Measurements from ENCODE around the gene MAPK14. TPM values are rescaled to one million over a fixed set of nuclear protein-coding genes. Genes with fewer than 3 reads are reported as not detected.

Gene MAPK14
- total RNA-seq, 1 experiment from 2014 or later, result 60.9 TPM

- Mint-ChIP-seq H3K4me3 (ENCODE audit: low read depth, unreplicated experiment) (no peak overlapping the region), H3K9me3 (ENCODE audit: low read depth, unreplicated experiment) (no peaks in the 10 kb centered on the region), H3K27ac (ENCODE audit: unreplicated experiment) (no peak overlapping the region), H3K27me3 (ENCODE audit: unreplicated experiment) (no peaks in the 10 kb centered on the region), H3K4me1 (ENCODE audit: low read depth, unreplicated experiment) (no peaks in the 10 kb centered on the region), H3K36me3 (ENCODE audit: insufficient read depth, unreplicated experiment) (no peaks in the 10 kb centered on the region)
- TF ChIP-seq CTCF (IDR thresholded peaks at IDR 0.05; ENCODE audit: unreplicated experiment), result no peak
- DNase-seq, result no peak
- intact Hi-C loops (cut with micrococcal nuclease; ENCODE audit: unreplicated experiment), result no loop called here
- CTCF ChIA-PET, result interaction anchor here (0.8 kb wide), 1 partner anchor 9 kb away, joined by 3 read pairs; no protein-coding TSS in a partner anchor
- no TSS peak for BruUV-seq (replicated peaks)
These were observed 22.0 kb downstream of the MAPK14 start for GRCh38 chr6:36049582-36049981.

GRCh38 chr6:36050305-36050704 is 22.7 kb downstream of the MAPK14 start:
- H3K9me3 Mint-ChIP-seq (ENCODE audit: low read depth, unreplicated experiment), result no peaks in the 10 kb centered on the region

GRCh38 chr6:36050947-36051710 is 23.5 kb downstream of the MAPK14 start:
- no TSS peak for BruUV-seq (replicated peaks)
- intact Hi-C loops (cut with micrococcal nuclease; ENCODE audit: unreplicated experiment), result no loop called here
- no peak for DNase-seq
- CTCF ChIA-PET, result no interaction called here
- no peak for TF ChIP-seq CTCF (IDR thresholded peaks at IDR 0.05; ENCODE audit: unreplicated experiment)
- no peaks in the 10 kb centered on the region for H3K4me1 Mint-ChIP-seq (ENCODE audit: low read depth, unreplicated experiment)
- H3K4me3 Mint-ChIP-seq (ENCODE audit: low read depth, unreplicated experiment), result no peak overlapping the region
- H3K9me3 Mint-ChIP-seq (ENCODE audit: low read depth, unreplicated experiment), result no peaks in the 10 kb centered on the region
- H3K27me3 Mint-ChIP-seq (ENCODE audit: unreplicated experiment), result no peaks in the 10 kb centered on the region
- no peak overlapping the region for H3K27ac Mint-ChIP-seq (ENCODE audit: unreplicated experiment)
- H3K36me3 Mint-ChIP-seq (ENCODE audit: insufficient read depth, unreplicated experiment), result no peaks in the 10 kb centered on the region

More at GRCh38 chr6:36050305-36050704, 22.7 kb downstream of the MAPK14 start:
- TF ChIP-seq CTCF (IDR thresholded peaks at IDR 0.05; ENCODE audit: unreplicated experiment), result no peak
- no peak for DNase-seq
- intact Hi-C loops (cut with micrococcal nuclease; ENCODE audit: unreplicated experiment), result no loop called here
- CTCF ChIA-PET, result no interaction called here
- H3K27me3 Mint-ChIP-seq (ENCODE audit: unreplicated experiment), result no peaks in the 10 kb centered on the region
- H3K4me3 Mint-ChIP-seq (ENCODE audit: low read depth, unreplicated experiment), result no peak overlapping the region
- no peaks in the 10 kb centered on the region for H3K36me3 Mint-ChIP-seq (ENCODE audit: insufficient read depth, unreplicated experiment)
- no peak overlapping the region for H3K27ac Mint-ChIP-seq (ENCODE audit: unreplicated experiment)
- no TSS peak for BruUV-seq (replicated peaks)
- no peaks in the 10 kb centered on the region for H3K4me1 Mint-ChIP-seq (ENCODE audit: low read depth, unreplicated experiment)

- no TSS peak for BruUV-seq (replicated peaks)
These were observed 24.5 kb downstream of the MAPK14 start for GRCh38 chr6:36052097-36052496.

More at GRCh38 chr6:36052097-36052496, 24.5 kb downstream of the MAPK14 start:
- Mint-ChIP-seq H3K4me1 (ENCODE audit: low read depth, unreplicated experiment) (no peaks in the 10 kb centered on the region), H3K27ac (ENCODE audit: unreplicated experiment) (no peak overlapping the region), H3K4me3 (ENCODE audit: low read depth, unreplicated experiment) (no peak overlapping the region), H3K27me3 (ENCODE audit: unreplicated experiment) (no peaks in the 10 kb centered on the region), H3K36me3 (ENCODE audit: insufficient read depth, unreplicated experiment) (no peaks in the 10 kb centered on the region), H3K9me3 (ENCODE audit: low read depth, unreplicated experiment) (no peaks in the 10 kb centered on the region)
- DNase-seq, result no peak
- CTCF ChIA-PET, result no interaction called here
- no peak for TF ChIP-seq CTCF (IDR thresholded peaks at IDR 0.05; ENCODE audit: unreplicated experiment)
- intact Hi-C loops (cut with micrococcal nuclease; ENCODE audit: unreplicated experiment), result no loop called here
